ENCODE measurements around the gene DNAJC7.

DNAJC7 gene

GRCh38 chr17:41970901-41971331 is 46.3 kb downstream of the DNAJC7 start:
- no peaks in the 10 kb centered on the region for H3K9me2 ChIP-seq (replicated peaks; ENCODE audit: insufficient read depth, low read length)
- H3K9me3 ChIP-seq (ENCODE audit: insufficient read depth, low read length) = no peaks in the 10 kb centered on the region
- H3K4me2 ChIP-seq (ENCODE audit: low read depth, low read length, poor library complexity, severe bottlenecking) = no peak overlapping the region
- H3K27me3 ChIP-seq (ENCODE audit: low read length) = no peaks in the 10 kb centered on the region
- peaks cover 13% of the 10 kb centered on the region for H3K79me2 ChIP-seq (ENCODE audit: insufficient read depth, low read length)
- peaks cover 10% of the 10 kb centered on the region for H3F3A ChIP-seq (ENCODE audit: insufficient read depth)
- no peak overlapping the region for H2AFZ ChIP-seq (ENCODE audit: low read depth, low read length, severe bottlenecking)
- H4K20me1 ChIP-seq (ENCODE audit: low read depth, low read length) = no peaks in the 10 kb centered on the region
- no peaks in the 10 kb centered on the region for H3K36me3 ChIP-seq (ENCODE audit: low read length)
- no peak overlapping the region for H3K9ac ChIP-seq (ENCODE audit: low read length)
- no peak overlapping the region for H3K27ac ChIP-seq (ENCODE audit: low read depth, low read length)
- no peak for TF ChIP-seq EZH2phosphoT487 (conservative IDR thresholded peaks at IDR 0.05; ENCODE audit: low read length)
- TF ChIP-seq, protein P1, sequence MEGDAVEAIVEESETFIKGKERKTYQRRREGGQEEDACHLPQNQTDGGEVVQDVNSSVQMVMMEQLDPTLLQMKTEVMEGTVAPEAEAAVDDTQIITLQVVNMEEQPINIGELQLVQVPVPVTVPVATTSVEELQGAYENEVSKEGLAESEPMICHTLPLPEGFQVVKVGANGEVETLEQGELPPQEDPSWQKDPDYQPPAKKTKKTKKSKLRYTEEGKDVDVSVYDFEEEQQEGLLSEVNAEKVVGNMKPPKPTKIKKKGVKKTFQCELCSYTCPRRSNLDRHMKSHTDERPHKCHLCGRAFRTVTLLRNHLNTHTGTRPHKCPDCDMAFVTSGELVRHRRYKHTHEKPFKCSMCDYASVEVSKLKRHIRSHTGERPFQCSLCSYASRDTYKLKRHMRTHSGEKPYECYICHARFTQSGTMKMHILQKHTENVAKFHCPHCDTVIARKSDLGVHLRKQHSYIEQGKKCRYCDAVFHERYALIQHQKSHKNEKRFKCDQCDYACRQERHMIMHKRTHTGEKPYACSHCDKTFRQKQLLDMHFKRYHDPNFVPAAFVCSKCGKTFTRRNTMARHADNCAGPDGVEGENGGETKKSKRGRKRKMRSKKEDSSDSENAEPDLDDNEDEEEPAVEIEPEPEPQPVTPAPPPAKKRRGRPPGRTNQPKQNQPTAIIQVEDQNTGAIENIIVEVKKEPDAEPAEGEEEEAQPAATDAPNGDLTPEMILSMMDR (IDR thresholded peaks at IDR 0.05; ENCODE audit: insufficient read depth, low read length, poor library complexity, severe bottlenecking) = no peak
- H3K4me3 ChIP-seq (ENCODE audit: insufficient read depth, low read length, poor library complexity, severe bottlenecking) = no peak overlapping the region

DNA sequence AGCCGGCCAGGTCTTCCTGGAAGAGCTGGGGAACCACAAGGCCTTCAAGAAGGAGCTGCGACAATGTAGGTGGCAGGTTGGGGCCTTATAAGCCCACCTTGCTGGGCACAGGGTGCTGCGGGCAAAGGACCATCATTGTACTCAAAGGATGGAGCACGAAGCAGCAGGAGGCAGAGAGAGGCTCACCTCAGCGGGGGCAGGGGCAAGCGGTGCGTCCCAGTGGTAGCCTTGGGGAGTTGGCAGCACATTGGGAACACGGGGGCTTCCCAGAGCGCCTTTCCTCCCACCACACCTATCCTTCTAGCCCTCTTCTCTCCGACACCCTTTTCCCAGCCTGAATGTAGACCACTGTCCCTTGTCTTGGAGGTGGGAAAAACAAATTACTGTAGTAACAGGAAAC is 48.6 kb downstream of the DNAJC7 start:
- Histone ChIP-seq H4K20me1 (ENCODE audit: low read depth, low read length) (no peaks in the 10 kb centered on the region), H3K4me3 (ENCODE audit: insufficient read depth, low read length, poor library complexity, severe bottlenecking) (no peak overlapping the region), H3K36me3 (ENCODE audit: low read length) (no peaks in the 10 kb centered on the region), H3F3A (ENCODE audit: insufficient read depth) (peaks cover 20% of the 10 kb centered on the region), H3K27ac (ENCODE audit: low read depth, low read length) (no peak overlapping the region), H3K9ac (ENCODE audit: low read length) (no peak overlapping the region), H3K79me2 (ENCODE audit: insufficient read depth, low read length) (peaks cover 13% of the 10 kb centered on the region), H3K9me3 (ENCODE audit: insufficient read depth, low read length) (no peaks in the 10 kb centered on the region), H3K9me2 (replicated peaks; ENCODE audit: insufficient read depth, low read length) (no peaks in the 10 kb centered on the region), H3K27me3 (ENCODE audit: low read length) (no peaks in the 10 kb centered on the region), H2AFZ (ENCODE audit: low read depth, low read length, severe bottlenecking) (no peak overlapping the region), H3K4me2 (ENCODE audit: low read depth, low read length, poor library complexity, severe bottlenecking) (no peak overlapping the region)
- no peak for TF ChIP-seq EZH2phosphoT487 (conservative IDR thresholded peaks at IDR 0.05; ENCODE audit: low read length)
- TF ChIP-seq, protein P1 (IDR thresholded peaks at IDR 0.05; ENCODE audit: insufficient read depth, low read length, poor library complexity, severe bottlenecking) = no peak

DNA sequence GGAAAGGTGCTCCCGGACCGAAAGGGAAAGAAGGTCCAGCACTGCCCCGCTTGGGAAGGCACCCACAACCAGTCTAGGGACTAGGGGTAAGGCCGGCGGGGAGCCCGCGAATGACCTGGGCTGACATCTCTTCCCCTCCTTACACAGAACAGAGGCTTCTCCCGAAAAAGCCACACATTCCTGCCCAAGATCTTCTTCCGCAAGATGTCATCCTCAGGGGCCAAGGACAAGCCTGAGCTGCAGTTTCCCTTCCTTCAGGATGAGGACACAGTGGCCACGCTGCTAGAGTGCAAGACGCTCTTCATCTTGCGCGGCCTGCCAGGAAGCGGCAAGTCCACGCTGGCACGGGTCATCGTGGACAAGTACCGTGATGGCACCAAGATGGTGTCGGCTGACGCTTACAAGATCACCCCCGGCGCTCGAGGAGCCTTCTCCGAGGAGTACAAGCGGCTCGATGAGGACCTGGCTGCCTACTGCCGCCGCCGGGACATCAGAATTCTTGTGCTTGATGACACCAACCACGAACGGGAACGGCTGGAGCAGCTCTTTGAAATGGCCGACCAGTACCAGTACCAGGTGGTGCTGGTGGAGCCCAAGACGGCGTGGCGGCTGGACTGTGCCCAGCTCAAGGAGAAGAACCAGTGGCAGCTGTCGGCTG is 49.2 kb downstream of the DNAJC7 start:
- H3K9me3 ChIP-seq (ENCODE audit: insufficient read depth, low read length) = no peaks in the 10 kb centered on the region
- H3F3A ChIP-seq (ENCODE audit: insufficient read depth) = peaks cover 20% of the 10 kb centered on the region
- H3K9me2 ChIP-seq (replicated peaks; ENCODE audit: insufficient read depth, low read length) = no peaks in the 10 kb centered on the region
- no peaks in the 10 kb centered on the region for H3K36me3 ChIP-seq (ENCODE audit: low read length)
- H4K20me1 ChIP-seq (ENCODE audit: low read depth, low read length) = no peaks in the 10 kb centered on the region
- no peak overlapping the region for H3K4me3 ChIP-seq (ENCODE audit: insufficient read depth, low read length, poor library complexity, severe bottlenecking)
- H3K4me2 ChIP-seq (ENCODE audit: low read depth, low read length, poor library complexity, severe bottlenecking) = peak overlapping the region; percentile 69
- no peaks in the 10 kb centered on the region for H3K27me3 ChIP-seq (ENCODE audit: low read length)
- H3K79me2 ChIP-seq (ENCODE audit: insufficient read depth, low read length) = peaks cover 13% of the 10 kb centered on the region
- no peak overlapping the region for H2AFZ ChIP-seq (ENCODE audit: low read depth, low read length, severe bottlenecking)
- no peak overlapping the region for H3K27ac ChIP-seq (ENCODE audit: low read depth, low read length)
- peak overlapping the region; percentile 92; the same call in 1 of the 2 replicates for H3K9ac ChIP-seq (ENCODE audit: low read length)
- no peak for TF ChIP-seq EZH2phosphoT487 (conservative IDR thresholded peaks at IDR 0.05; ENCODE audit: low read length)
- TF ChIP-seq, protein P1 (IDR thresholded peaks at IDR 0.05; ENCODE audit: insufficient read depth, low read length, poor library complexity, severe bottlenecking) = no peak
